Stimulated activated CD8-positive, alpha-beta memory T cell treated with anti-CD3 and anti-CD28 coated beads, Interleukin-7, amount 100 ng/mL, for 24 hours (primary cell): ENCODE data around the gene SNRPD1.
"Not testable (repeated sequence)": the region's sequence is repeated elsewhere in the genome, so short reads cannot be mapped to it uniquely, and the experiment has no call there.

Experiments
- DNase-seq: peaks from one replicate; pipeline ENCODE4 v3.0.0-alpha.2; 2020; ENCODE audit warnings: low read depth

Gene SNRPD1

DNA sequence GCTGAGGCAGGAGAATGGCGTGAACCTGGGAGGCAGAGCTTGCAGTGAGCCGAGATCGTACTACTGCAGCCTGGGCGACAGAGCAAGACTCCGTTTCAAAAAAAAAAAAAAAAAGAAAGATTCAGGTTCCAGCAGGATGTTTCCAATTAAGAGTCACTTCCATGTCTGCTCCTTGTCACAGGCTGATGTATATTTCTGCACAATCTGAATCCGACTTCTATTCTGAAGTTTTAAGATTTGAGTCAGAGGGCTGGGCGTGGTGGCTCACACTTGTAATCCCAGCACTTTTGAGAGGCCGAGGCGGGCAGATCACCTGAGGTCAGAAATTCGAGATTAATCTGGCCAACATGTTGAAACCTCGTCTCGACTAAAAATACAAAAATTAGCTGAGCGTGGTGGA lies 24.7 kb downstream of the SNRPD1 start:
- DNase-seq, result no peak

DNA sequence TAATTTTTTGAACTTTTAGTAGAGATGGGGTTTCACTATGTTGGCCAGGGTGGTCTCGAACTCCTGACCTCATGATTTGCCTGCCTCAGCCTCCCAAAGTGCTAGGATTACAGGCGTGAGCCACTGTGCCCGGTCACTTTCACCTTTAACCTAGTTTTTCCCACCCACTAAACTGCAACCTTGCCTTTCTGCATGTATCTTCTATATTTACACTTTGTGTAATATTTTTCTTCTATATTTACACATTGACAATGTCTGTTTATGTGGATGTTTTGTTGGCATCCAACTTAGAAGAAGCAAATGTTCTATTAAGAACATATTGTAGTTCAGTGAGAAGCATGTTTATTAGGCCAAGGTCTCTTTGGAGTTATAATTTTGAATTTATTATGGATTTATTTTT lies 26.7 kb downstream of the SNRPD1 start:
- no peak for DNase-seq

DNA sequence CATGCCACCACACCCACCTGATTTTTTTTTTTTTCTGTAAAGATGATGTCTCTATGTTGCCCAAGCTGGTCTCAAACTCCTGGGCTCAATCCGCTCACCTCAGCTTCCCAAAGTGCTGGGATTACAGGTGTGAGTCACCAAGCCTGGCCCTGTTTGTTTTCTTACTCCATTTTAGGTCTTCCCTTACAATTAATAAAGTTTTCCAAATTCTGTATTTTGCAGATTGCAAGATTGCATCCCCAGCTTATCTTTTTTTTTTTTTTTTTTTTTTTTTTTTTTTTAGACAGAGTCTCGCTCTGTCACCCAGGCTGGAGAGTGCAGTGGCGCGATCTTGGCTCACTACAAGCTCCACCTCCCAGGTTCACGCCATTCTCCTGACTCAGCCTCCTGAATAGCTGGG lies 28.3 kb downstream of the SNRPD1 start:
- not testable (repeated sequence) for DNase-seq

DNA sequence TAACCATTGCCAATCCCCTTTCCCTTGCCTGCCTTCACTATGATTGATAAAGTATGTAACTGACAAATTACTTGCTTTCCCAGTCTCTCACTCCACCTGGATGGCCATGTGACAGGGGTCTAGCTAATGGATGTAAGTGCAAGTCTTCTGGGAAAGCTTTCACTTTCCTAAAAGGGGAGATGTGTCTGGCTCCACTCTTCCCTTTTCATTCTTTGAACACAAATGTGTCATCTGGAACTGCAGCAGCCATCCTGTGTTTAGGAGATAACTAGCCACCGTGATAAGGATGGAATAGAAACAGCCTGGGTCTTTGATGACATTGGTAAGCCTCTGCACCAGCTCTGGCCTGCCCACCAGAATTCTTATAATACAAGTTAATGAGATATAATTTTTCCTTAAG lies 38.2 kb downstream of the SNRPD1 start:
- no peak for DNase-seq

DNA sequence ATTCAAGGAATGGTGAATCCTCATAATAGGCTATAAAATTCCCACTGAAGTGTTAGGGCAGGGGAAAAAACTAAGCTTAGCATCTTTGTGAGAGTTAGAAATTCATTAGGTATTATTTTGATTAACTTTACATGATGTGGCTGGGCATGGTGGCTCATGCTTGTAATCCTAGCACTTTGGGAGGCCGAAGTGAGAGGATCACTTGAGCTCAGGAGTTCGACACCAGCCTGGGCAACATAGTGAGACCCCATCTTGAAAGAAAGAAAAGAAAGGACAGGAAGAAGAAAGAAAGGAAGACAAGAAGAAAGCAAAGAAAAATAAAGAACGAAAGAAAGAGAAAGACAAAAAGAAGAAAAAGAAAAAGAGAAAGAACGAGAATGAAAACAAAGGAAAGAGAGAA lies 40.0 kb downstream of the SNRPD1 start:
- DNase-seq, result no peak

DNA sequence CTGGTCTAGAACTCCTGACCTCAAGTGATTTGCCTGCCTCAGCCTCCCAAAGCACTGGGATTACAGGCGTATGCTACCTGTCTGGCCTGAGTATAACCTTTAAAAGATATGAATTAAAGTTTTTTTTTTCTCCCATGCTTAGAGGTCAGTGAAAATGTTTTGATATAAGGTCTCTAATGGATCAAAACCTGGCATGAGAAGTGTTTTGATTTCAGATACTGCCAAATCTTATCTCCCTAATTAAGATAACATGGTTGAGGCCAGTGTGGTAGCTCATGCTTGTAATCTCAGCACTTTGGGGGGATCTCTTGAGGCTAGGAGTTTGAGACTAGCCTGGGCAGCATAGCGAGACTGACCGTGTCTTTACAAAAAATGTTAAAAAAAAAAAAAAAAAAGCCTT lies 41.2 kb downstream of the SNRPD1 start:
- DNase-seq, result no peak

DNA sequence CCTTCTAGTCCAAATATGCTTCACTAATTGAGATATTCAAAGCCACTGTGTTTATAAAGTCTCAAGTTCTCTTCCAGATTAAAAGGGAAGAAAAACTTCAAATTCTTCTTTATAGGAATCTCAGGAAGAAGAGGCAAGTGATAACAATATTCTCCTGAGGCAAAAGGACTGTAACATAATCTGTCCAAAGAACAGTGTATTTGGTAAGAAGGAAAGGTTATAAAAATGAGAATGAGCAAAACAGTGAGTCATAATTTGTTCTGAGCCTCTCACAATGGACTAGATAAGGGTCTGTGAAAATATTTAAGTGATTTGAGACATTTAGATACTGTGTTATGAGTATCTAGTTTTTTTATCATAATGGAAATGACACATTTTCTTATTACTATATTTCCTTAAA lies 44.3 kb downstream of the SNRPD1 start:
- DNase-seq, result no peak

DNA sequence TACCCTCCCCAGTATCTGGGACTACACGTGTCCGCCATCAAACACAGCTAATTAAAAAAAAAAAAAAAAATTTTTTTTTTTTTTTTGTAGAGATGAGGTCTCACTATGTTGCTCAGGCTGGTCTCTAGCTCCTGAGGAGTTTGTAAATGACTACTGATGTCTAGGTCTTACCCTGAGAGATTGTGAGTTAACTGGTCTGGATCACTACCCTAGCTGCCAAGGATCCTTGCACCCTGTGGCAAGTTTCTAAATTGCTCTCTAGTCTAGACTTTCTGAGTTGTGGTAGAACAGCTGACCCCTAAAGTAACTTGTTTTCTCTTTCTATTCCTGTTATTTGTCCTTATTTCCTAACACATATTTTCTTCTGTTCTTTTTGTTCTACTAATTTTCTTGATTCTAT lies 48.0 kb downstream of the SNRPD1 start:
- DNase-seq, result no peak

DNA sequence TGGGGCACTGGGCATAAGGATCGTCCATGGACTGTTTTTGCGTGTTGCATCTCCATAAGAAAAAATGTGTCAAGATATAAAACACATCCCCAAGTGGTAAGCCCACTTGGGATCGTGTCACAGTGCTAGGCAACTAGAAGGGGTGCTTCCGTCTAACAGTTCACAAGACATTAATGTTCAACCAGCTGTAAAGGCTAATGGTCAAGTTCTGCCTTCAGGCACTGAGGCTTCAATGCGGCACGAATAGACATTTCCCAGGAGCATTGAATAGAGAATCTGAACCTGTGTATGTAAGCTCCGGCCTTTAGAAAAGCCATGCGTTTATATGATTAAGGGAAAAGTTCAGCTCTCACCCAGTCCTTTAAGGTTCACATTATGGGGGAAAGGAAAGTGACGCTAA lies 50.5 kb downstream of the SNRPD1 start:
- DNase-seq, result no peak

DNA sequence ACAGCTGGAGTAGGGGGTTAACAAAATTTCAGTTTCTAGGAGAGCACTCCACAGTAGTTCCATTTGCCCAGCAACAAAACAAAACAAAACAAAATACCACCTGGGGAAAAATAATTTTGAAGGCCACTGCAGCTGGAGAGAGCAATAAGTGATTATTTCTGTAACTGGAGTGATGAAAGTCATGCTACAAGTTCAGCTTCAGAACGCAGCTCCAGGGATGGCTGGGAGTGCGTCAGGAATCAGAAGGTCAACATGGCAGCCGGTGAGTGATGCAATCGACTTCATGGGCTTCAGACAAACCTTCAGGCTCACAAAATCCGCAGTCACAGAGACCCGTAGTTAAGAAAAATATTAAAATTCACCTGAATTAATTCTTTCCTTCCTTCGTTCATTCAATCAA lies 51.5 kb downstream of the SNRPD1 start:
- DNase-seq, result no peak

DNA sequence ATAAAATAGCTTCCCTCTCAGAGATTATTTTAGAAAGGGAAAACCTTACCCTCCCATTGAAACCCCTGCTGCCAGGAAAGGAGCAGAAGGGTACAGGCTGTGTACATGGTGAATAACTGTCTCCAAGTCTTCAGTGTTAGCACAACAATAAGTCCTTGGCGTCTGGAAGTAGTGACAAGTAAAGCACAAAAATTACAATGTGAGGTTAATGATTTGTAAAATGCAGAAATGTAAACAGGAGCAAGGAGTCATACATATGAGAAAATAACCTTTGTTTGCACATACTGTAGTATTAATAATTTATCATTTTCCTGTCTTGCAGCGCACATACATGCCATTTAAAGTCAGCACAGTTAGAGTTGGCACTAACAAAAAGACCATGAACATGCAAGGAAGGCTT lies 52.0 kb downstream of the SNRPD1 start:
- no peak for DNase-seq

DNA sequence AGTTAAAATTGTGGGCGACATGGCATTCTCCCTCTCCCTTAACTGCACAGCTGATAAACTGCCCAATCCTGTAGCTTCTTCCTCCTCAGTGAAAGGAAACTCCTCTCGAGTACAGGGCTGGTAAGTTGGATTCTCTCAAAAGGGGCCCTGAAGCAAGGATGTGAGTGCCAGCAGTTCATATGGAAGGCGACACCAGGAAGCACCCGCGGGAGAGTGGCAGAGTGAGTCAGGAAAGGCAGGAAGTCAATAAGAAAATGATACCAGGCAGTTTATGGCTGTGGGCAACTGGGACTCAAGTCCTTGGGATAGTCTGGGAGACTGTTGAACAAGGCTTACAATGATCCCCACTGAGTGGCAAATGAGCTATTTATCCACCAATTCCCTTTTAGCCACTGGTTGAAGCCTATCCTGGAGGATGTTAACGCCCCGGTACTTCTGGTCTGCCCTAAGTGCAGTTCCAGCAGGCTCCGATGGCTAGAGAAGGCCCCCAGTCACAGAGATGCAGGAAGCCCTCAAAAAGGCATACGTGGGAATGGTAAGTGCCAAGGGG lies 57.7 kb downstream of the SNRPD1 start:
- no peak for DNase-seq

DNA sequence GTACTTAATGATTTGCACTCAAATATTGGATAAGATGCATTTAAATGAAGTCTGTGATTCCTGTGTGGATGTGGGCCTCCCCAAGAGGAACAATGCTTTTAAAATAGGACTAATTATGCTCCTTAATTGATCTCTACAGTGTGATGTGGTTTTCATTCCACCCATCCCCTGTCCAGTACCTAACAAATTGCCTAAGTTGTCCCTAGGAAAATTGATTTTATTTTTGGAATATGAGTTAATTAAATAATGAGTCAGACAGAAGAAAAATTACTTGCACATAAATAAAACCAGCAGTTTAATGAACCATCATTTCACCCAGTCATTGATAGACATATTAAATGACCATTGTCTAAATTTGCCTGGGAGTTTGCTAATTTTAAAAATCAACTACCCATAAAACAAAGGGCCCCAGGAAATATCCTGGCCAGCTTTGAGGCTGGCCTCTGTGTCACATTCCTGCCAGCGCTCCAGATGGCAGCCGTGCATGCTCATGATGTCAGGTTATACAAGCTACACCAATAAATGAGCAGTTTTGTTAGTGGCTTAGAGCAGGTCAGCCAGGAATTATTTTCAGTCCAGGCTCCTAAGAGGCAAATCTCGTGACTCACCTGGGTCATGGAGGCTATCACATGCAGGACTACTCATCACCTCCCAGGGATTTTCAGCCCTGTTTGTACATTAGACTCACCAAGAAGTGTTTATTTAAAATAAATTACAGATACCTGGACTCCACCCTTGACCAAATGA lies 60.6 kb downstream of the SNRPD1 start:
- DNase-seq, result no peak

DNA sequence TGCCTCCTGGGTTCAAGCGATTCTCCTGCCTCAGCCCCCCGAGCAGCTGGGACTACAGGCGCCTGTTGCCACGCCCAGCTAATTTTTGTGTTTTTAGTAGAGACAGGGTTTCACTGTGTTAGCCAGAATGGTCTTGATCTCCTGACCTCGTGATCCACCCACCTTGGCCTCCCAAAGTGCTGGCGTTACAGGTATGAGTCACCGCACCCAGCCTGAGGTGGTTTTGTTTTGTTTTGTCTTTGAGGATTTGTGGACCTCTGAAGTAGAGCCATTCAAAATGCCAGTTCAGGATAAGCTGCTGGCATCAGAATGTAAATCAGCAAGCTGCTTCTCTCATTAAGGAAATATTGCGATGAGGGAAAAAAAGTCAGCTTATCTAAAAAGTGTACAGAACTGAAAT lies 63.2 kb downstream of the SNRPD1 start:
- not testable (repeated sequence) for DNase-seq

DNA sequence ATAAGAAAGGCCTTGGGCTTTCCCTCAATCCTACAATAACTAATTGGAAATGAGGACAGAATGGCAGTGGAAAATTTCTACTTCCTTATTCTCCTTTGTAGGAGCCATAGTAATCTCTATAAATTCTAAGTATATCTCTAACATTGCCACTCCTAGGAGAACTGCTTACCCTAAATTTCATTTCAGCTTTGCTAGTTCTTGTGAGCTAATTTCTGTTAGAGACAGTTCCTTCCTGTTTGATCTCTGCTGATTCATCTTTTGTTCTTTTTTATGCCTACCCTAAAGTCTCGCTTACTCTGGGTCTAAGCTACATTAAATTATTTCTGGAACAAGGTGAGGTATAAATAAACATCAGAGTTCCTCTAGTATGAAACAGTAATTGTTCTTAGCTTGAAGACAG lies 66.7 kb downstream of the SNRPD1 start:
- no peak for DNase-seq

DNA sequence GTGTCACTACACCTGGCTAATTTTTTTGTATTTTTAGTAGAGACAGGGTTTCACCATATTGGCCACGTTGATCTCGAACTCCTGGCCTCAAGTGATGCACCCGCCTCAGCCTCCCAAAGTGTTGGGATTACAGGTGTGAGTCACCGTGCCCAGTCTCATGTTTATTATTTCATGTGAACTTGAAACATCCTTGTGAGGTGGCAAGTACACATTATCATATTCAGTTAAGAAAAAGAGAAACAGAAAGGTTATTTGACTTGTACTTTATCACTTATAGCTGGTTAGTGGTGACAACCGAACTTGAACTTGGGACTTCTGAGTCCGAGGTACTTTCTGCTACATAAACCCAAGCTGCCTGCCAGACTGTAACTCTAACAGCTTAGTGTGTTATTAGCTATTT lies 68.0 kb downstream of the SNRPD1 start:
- DNase-seq, result no peak

DNA sequence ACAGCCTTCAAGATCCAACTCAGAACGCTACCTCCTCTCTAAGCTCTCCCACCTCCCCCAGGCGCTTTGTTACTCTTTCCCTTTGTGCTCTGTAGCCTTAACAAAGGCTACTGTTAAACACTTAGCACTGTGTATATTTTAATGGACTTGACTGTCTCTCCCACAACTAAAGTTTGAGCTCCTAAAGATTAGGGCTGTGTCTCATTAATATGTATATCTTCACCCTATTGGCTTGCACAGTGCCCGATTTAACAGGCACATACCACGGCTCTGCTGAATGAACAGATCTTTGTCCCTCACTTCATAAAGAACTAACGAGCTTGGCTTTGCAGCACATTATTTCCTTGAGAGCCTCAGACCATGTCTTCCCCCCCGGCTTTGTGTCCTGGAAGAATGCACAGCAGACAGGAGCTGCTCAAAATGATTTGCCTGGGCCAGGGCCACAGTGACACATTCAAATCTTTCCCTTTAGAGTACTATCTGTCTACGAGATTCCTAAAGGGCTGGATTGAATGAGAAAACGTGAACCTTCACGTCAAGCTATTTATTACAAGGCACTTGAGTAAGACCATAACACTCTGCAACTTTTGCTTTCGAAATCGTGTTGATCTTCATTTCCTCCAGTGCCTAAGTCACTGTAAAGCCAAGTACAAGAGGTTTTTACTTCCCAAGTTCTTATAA lies 70.4 kb downstream of the SNRPD1 start:
- no peak for DNase-seq
